ENCODE measurements around the gene CPNE9.

GRCh38 chr3:9746330-9746729 is 42.7 kb downstream of the CPNE9 start:
- no peak for TF ChIP-seq CTCF (IDR thresholded peaks at IDR 0.05; ENCODE audit: low read length)
- no peak for TF ChIP-seq EZH2 (IDR thresholded peaks at IDR 0.05; ENCODE audit: borderline replicate concordance, low read length)
